Keratinocyte (primary cell): Measurements from ENCODE around the gene DPP10.

Source experiments
- EZH2 ChIP-seq: IDR thresholded peaks from one replicate; pipeline ENCODE4 v1.6.1; 2012; ENCODE audit warnings: inconsistent platforms, mild to moderate bottlenecking, low read length, moderate library complexity
- TF ChIP-seq, protein P1 (sequence below), 3 experiments: IDR thresholded peaks in 1 of 3; conservative IDR thresholded peaks in 1 of 3; optimal IDR thresholded peaks in 1 of 3; 2 replicates in 2 of 3; 3 replicates in 1 of 3; pipeline versions ENCODE3 to v1.5.1; 2011; ENCODE audit warnings: low read length in 3 of 3, mild to moderate bottlenecking in 3 of 3, moderate library complexity in 2 of 3, control low read depth in 1 of 3, inconsistent platforms in 1 of 3; ENCODE audit not compliant: insufficient read depth in 2 of 3; ENCODE audit errors: extremely low read depth in 1 of 3

DNA sequence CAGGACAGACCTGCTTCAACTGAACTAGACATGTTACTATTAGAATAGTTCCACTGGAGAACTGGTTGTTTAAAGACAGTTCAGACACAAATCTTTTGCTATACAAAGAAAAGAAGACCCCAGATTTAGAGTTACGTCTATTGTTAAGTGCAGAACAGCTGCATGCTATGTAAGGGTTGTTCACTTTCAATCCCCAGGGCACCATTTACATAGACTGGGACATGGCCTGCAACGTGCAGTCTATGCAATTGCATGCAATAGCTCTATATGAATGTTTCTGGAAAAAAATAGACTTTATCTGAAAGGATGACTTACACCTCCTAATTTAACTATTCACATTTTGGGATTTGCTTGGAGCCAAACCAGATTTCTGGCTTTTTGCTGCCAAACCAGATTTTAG lies 36.1 kb upstream of the DPP10 start:
- TF ChIP-seq, protein P1, sequence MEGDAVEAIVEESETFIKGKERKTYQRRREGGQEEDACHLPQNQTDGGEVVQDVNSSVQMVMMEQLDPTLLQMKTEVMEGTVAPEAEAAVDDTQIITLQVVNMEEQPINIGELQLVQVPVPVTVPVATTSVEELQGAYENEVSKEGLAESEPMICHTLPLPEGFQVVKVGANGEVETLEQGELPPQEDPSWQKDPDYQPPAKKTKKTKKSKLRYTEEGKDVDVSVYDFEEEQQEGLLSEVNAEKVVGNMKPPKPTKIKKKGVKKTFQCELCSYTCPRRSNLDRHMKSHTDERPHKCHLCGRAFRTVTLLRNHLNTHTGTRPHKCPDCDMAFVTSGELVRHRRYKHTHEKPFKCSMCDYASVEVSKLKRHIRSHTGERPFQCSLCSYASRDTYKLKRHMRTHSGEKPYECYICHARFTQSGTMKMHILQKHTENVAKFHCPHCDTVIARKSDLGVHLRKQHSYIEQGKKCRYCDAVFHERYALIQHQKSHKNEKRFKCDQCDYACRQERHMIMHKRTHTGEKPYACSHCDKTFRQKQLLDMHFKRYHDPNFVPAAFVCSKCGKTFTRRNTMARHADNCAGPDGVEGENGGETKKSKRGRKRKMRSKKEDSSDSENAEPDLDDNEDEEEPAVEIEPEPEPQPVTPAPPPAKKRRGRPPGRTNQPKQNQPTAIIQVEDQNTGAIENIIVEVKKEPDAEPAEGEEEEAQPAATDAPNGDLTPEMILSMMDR (optimal IDR thresholded peaks at IDR 0.05 in 1 of 3, IDR thresholded peaks at IDR 0.05 in 1 of 3, conservative IDR thresholded peaks at IDR 0.05 in 1 of 3; ENCODE audit: extremely low read depth in 1 of 3, insufficient read depth in 2 of 3, low read length in 3 of 3): no peak
- TF ChIP-seq EZH2: no peak
